Liver (tissue), 3 donors: ENCODE measurements around the gene ZBTB49.

Experiments used
- ATF3 ChIP-seq: IDR thresholded peaks from 2 replicates; pipeline ENCODE4 v1.6.1; 2016; ENCODE audit warnings: antibody characterized with exemption
- CTCF ChIP-seq: fragments of 150-350 bp; IDR thresholded peaks from 2 replicates; pipeline ENCODE4 v1.5.1; 2017; ENCODE audit warnings: improper control_type of control experiment, low read depth, low read length; ENCODE audit not compliant: missing input control
- EGR1 ChIP-seq, 2 donors: IDR thresholded peaks; 2 replicates each; pipeline ENCODE4 v1.6.1; 2016 to 2018; ENCODE audit warnings: antibody characterized with exemption in 2 of 2, low read depth in 2 of 2
- FOXA1 ChIP-seq: IDR thresholded peaks from 2 replicates; pipeline ENCODE4 v1.6.1; 2016; ENCODE audit warnings: antibody characterized with exemption
- GABPA ChIP-seq, 2 donors: IDR thresholded peaks in 1 of 2; conservative IDR thresholded peaks in 1 of 2; 2 replicates each; pipeline ENCODE4 v1.6.1; 2016; ENCODE audit warnings: antibody characterized with exemption in 2 of 2, mild to moderate bottlenecking in 1 of 2, moderate library complexity in 1 of 2
- JUND ChIP-seq, 2 donors: IDR thresholded peaks; 2 replicates each; pipeline ENCODE4 v1.6.1; 2016; ENCODE audit warnings: antibody characterized with exemption in 2 of 2
- MAX ChIP-seq: IDR thresholded peaks from 2 replicates; pipeline ENCODE4 v1.6.1; 2016; ENCODE audit warnings: antibody characterized with exemption
- RAD21 ChIP-seq, 2 donors: IDR thresholded peaks; 2 replicates each; pipeline ENCODE4 v1.6.1; 2016; ENCODE audit warnings: antibody characterized with exemption in 2 of 2, mild to moderate bottlenecking in 2 of 2
- REST ChIP-seq: IDR thresholded peaks from 2 replicates; pipeline ENCODE4 v1.6.1; 2016; ENCODE audit warnings: antibody characterized with exemption, mild to moderate bottlenecking
- RXRA ChIP-seq, 2 donors: IDR thresholded peaks; 2 replicates each; pipeline ENCODE4 v1.6.1; 2017 to 2018; ENCODE audit warnings: antibody characterized with exemption in 2 of 2, mild to moderate bottlenecking in 1 of 2
- SP1 ChIP-seq: IDR thresholded peaks from 2 replicates; pipeline ENCODE4 v1.6.1; 2018; ENCODE audit warnings: antibody characterized with exemption, mild to moderate bottlenecking
- TAF1 ChIP-seq: conservative IDR thresholded peaks from 2 replicates; pipeline ENCODE4 v1.6.1; 2016; ENCODE audit warnings: antibody characterized with exemption, mild to moderate bottlenecking
- YY1 ChIP-seq: IDR thresholded peaks from 2 replicates; pipeline ENCODE4 v1.6.1; 2016; ENCODE audit warnings: antibody characterized with exemption, mild to moderate bottlenecking
- ZBTB33 ChIP-seq: IDR thresholded peaks from 2 replicates; pipeline ENCODE4 v1.6.1; 2016; ENCODE audit warnings: antibody characterized with exemption
- donor health status: healthy.
- donor health status: healthy.

- TF ChIP-seq TAF1 (no peak), CTCF (no peak), JUND (IDR thresholded peaks at IDR 0.05) (no peak), SP1 (no peak), RAD21 (IDR thresholded peaks at IDR 0.05) (no peak), MAX (no peak), YY1 (no peak), REST (no peak), GABPA (IDR thresholded peaks at IDR 0.05 in 1 of 2, conservative IDR thresholded peaks at IDR 0.05 in 1 of 2) (no peak), ZBTB33 (no peak), RXRA (IDR thresholded peaks at IDR 0.05) (no peak), ATF3 (no peak), EGR1 (IDR thresholded peaks at IDR 0.05; ENCODE audit: low read depth in 2 of 2) (no peak), FOXA1 (no peak)
These were observed 43.2 kb downstream of the ZBTB49 start for GRCh38 chr4:4333265-4333706.
